GM15510 (cell line): ENCODE data around the gene UNC79.

Experiments
- POLR2A ChIP-seq: IDR thresholded peaks from 3 replicates; pipeline ENCODE4 v1.6.1; 2011; ENCODE audit warnings: borderline replicate concordance; ENCODE audit not compliant: insufficient read length; ENCODE audit errors: extremely low read depth

UNC79 gene

GRCh38 chr14:93535537-93535936 lies 104.8 kb downstream of the UNC79 start:
- no peak for TF ChIP-seq POLR2A

GRCh38 chr14:93536945-93537344 lies 106.2 kb downstream of the UNC79 start:
- no peak for TF ChIP-seq POLR2A

- no peak for TF ChIP-seq POLR2A
Measured at GRCh38 chr14:93537951-93538350, 107.2 kb downstream of the UNC79 start.

- no peak for TF ChIP-seq POLR2A
Measured at GRCh38 chr14:93538413-93538812, 107.7 kb downstream of the UNC79 start.

- no peak for TF ChIP-seq POLR2A
Measured at GRCh38 chr14:93540235-93540634, 109.5 kb downstream of the UNC79 start.

DNA sequence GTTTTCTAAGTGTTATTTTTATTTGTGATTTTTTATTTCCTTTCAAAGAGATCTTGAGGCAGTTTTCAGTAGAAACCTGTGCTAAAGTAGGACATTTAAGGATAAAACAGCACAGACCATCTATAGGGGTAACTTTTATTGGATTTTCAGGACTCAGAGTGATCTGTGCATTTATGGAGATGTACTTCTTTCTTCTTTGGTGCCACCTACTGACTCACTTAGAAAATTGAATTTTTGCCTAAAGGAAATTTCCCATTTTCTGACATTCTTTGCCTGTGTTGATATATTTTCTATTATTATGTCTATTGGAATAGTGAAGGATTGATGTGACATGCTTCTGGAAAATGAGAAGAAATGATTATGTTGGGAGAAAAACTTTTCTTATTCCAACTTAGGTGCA lies 113.0 kb downstream of the UNC79 start:
- TF ChIP-seq POLR2A, result no peak

- TF ChIP-seq POLR2A, result no peak
Measured at GRCh38 chr14:93544212-93544611, 113.5 kb downstream of the UNC79 start.

GRCh38 chr14:93546642-93547041 lies 115.9 kb downstream of the UNC79 start:
- no peak for TF ChIP-seq POLR2A

- no peak for TF ChIP-seq POLR2A
Measured at GRCh38 chr14:93548102-93548843, 117.5 kb downstream of the UNC79 start.

DNA sequence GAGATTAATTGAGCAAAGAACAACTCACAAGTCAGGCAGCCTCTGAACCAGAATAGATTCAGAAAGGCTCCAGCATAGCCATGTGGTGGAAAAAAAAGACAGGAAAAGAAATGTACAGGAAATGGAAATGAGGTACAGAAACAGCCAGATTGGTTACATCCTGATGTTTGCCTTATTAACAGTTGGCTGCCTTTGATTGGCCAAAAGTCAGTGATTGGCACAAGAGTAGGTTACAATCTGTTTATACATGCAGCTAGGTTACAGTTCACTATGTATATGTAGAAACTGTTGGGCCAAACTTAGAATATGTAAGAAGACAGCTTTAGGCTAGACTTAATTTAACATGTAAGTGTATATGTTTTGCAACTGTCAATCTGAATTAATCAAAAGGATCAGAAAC lies 118.9 kb downstream of the UNC79 start:
- TF ChIP-seq POLR2A, result no peak

DNA sequence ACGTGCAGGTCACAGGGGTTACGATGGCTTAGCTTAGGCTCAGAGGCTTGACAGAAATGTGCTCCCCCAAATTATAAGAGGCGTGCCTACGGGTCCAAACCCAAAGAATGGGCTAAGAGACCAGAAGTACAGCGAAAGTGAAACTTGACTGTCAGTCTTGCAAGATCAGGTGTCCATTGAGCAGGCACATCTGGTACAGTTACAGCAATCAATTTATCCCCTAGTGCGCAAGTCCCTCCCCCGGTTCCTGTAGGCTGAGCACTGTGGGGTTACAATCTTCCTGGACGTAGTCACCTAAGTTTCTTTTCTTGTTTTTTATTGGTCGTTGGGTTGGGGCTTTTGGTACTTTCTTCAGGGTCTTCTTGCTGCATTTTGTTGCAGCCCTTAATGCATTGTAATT lies 134.2 kb downstream of the UNC79 start:
- no peak for TF ChIP-seq POLR2A

GRCh38 chr14:93566065-93566693 lies 135.4 kb downstream of the UNC79 start:
- TF ChIP-seq POLR2A, result no peak

DNA sequence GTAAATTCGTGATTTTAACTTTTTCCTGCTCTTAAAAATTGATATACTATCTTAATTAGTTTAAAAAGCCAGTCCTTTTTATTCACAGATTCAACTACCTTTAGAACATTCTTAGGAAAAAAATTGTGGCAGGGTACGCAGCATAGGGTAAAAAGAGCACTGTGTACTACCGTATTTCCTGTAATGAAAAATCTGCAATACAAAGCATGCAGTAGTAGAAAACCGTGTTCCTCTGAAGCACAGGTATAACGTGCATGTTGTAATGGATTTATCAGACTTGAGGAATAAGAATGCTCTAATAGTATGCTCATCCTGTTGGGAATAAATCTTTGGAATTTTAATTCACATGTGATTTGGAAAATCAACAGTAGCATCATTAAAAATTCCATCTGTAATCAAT lies 140.5 kb downstream of the UNC79 start:
- no peak for TF ChIP-seq POLR2A

- no peak for TF ChIP-seq POLR2A
Measured at GRCh38 chr14:93579178-93579577, 148.4 kb downstream of the UNC79 start.

DNA sequence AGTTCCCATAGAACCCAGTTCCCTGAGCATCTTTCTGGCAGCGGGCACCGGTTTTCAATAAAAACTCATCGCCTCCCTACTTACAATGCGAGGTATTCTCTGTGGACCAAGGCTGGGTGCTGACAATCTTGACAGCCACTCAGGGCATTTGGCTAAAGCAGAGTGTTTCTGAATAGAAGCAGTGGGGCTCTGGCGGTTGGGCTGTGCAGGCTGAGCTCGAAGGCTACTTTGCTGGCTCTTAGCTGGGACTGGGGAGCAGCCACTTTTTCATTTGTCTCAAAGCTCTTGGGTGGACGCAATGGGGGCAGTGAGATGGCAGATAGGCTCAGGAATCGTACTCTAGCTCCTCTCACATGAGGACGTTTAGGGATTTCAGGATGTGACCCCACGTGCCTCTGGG lies 151.8 kb downstream of the UNC79 start:
- TF ChIP-seq POLR2A, result no peak

DNA sequence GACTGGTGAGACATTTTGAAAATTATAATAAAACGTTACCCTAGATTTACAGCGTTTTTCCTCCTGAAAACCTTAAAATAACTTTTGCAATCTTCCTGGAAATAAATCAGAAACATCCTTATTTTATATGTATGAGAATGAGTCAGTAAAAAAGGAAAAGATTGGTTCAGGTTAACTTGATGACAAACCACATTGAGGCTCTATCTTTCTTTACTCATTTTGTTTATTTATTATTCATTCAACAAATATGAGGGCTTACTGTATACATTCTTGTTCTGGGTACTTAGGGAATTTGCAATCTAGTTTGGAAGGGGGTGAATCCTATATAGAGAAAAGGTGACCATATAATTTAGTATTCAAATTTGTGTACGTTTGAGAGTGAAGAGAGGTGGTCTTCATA lies 156.6 kb downstream of the UNC79 start:
- TF ChIP-seq POLR2A, result no peak
